ENCODE measurements around the gene PLA2G4B.

The PLA2G4B gene

GRCh38 chr15:41872166-41872747 is 33.6 kb downstream of the PLA2G4B start:
- no peak for DNase-seq

- DNase-seq: no peak
Measured at GRCh38 chr15:41873711-41874110, 35.1 kb downstream of the PLA2G4B start.

- no peak for DNase-seq
Measured at GRCh38 chr15:41874736-41875135, 36.1 kb downstream of the PLA2G4B start.

- no peak for DNase-seq
Measured at GRCh38 chr15:41876007-41876406, 37.4 kb downstream of the PLA2G4B start.

GRCh38 chr15:41876689-41877088 is 38.0 kb downstream of the PLA2G4B start:
- no peak for DNase-seq

GRCh38 chr15:41877631-41878354 is 39.1 kb downstream of the PLA2G4B start:
- DNase-seq: no peak

GRCh38 chr15:41878355-41878699 is 39.7 kb downstream of the PLA2G4B start:
- no peak for DNase-seq

GRCh38 chr15:41879321-41879845 is 40.7 kb downstream of the PLA2G4B start:
- no peak for DNase-seq

- DNase-seq: no peak
Measured at GRCh38 chr15:41880156-41880877, 41.7 kb downstream of the PLA2G4B start.

- no peak for DNase-seq
Measured at GRCh38 chr15:41881086-41881485, 42.4 kb downstream of the PLA2G4B start.

GRCh38 chr15:41881550-41881919 is 42.9 kb downstream of the PLA2G4B start:
- DNase-seq: no peak

GRCh38 chr15:41881920-41882688 is 43.5 kb downstream of the PLA2G4B start:
- no peak for DNase-seq

- DNase-seq: no peak
Measured at GRCh38 chr15:41882689-41883483, 44.2 kb downstream of the PLA2G4B start.

- DNase-seq: no peak
Measured at GRCh38 chr15:41883484-41883825, 44.8 kb downstream of the PLA2G4B start.

GRCh38 chr15:41884458-41884857 is 45.8 kb downstream of the PLA2G4B start:
- DNase-seq: no peak

GRCh38 chr15:41885321-41885720 is 46.7 kb downstream of the PLA2G4B start:
- DNase-seq: no peak

GRCh38 chr15:41885841-41886240 is 47.2 kb downstream of the PLA2G4B start:
- no peak for DNase-seq

- no peak for DNase-seq
Measured at GRCh38 chr15:41886741-41887140, 48.1 kb downstream of the PLA2G4B start.

- no peak for DNase-seq
Measured at GRCh38 chr15:41887161-41887560, 48.5 kb downstream of the PLA2G4B start.

- DNase-seq: no peak
Measured at GRCh38 chr15:41887893-41888292, 49.2 kb downstream of the PLA2G4B start.

- DNase-seq: no peak
Measured at GRCh38 chr15:41888662-41889253, 50.1 kb downstream of the PLA2G4B start.

GRCh38 chr15:41890050-41890690 is 51.5 kb downstream of the PLA2G4B start:
- DNase-seq: no peak
